Glutamatergic neuron (in vitro differentiated cells): ENCODE data around the gene F5. TPM values are rescaled to one million over a fixed set of nuclear protein-coding genes. Genes with fewer than 3 reads are reported as not detected.

ENCODE experiments used
- DNase-seq: peaks from one replicate; pipeline ENCODE4 v3.0.0; 2022
- H3K27ac Mint-ChIP-seq: one replicate; pipeline ENCODE4 v1.8.0; 2020; ENCODE audit warnings: mild to moderate bottlenecking, mixed read lengths, inconsistent platforms; ENCODE audit not compliant: unreplicated experiment
- H3K27me3 Mint-ChIP-seq: one replicate; pipeline ENCODE4 v1.8.0; 2020; ENCODE audit warnings: mild to moderate bottlenecking, moderate library complexity, mixed read lengths, inconsistent platforms; ENCODE audit not compliant: unreplicated experiment
- H3K36me3 Mint-ChIP-seq: one replicate; pipeline ENCODE4 v1.8.0; 2020; ENCODE audit warnings: mild to moderate bottlenecking, mixed read lengths, inconsistent platforms; ENCODE audit not compliant: unreplicated experiment
- H3K4me1 Mint-ChIP-seq: one replicate; pipeline ENCODE4 v1.8.0; 2020; ENCODE audit warnings: mild to moderate bottlenecking, low read depth, mixed read lengths, inconsistent platforms; ENCODE audit not compliant: unreplicated experiment
- H3K4me3 Mint-ChIP-seq: one replicate; pipeline ENCODE4 v1.8.0; 2020; ENCODE audit warnings: mild to moderate bottlenecking, mixed read lengths, inconsistent platforms; ENCODE audit not compliant: unreplicated experiment
- H3K9me3 Mint-ChIP-seq: one replicate; pipeline ENCODE4 v1.8.0; 2020; ENCODE audit warnings: mild to moderate bottlenecking, moderate library complexity, mixed read lengths, inconsistent platforms; ENCODE audit not compliant: unreplicated experiment
- total RNA-seq: library from RNA; stranded (reverse); fragmentation: NEBNext Ultra II Directional; extraction: Animal tissue kit (Norgen Biotek cat#: 25700); gene quantifications from one replicate; pipeline ENCODE4 v1.2.1, GENCODE V29; 2021; ENCODE audit not compliant: unreplicated experiment
- TF ChIP-seq, protein P1 (sequence below): fragments of 200-600 bp; sonication (generic); IDR thresholded peaks from one replicate; pipeline ENCODE4 v1.5.0; 2021; ENCODE audit not compliant: partially characterized antibody, unreplicated experiment

F5 gene
- total RNA-seq, 1 donor from 2014 or later, result not detected

DNA sequence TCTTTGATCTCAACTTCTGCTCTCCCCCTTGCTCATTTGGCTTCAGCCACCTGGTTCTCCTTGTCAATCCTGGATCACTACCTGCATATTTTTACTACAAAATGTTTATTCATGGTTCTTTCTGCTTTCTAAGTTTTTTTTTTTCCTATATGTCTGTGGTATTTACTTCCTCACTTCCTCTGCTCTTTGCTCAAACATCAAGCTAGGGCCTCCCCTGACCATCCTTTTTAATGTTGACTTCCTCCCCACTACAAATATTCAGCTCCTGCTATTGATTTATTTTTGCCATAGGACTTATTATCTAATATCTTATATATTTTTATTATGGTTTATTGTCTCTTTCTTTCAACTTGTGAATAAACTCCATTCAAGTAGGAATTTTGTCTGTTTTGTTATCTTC, 86.5 kb downstream of the F5 start:
- peaks cover 7% of the 10 kb centered on the region for H3K27me3 Mint-ChIP-seq
- H3K4me3 Mint-ChIP-seq, result no peak overlapping the region
- TF ChIP-seq, protein P1, sequence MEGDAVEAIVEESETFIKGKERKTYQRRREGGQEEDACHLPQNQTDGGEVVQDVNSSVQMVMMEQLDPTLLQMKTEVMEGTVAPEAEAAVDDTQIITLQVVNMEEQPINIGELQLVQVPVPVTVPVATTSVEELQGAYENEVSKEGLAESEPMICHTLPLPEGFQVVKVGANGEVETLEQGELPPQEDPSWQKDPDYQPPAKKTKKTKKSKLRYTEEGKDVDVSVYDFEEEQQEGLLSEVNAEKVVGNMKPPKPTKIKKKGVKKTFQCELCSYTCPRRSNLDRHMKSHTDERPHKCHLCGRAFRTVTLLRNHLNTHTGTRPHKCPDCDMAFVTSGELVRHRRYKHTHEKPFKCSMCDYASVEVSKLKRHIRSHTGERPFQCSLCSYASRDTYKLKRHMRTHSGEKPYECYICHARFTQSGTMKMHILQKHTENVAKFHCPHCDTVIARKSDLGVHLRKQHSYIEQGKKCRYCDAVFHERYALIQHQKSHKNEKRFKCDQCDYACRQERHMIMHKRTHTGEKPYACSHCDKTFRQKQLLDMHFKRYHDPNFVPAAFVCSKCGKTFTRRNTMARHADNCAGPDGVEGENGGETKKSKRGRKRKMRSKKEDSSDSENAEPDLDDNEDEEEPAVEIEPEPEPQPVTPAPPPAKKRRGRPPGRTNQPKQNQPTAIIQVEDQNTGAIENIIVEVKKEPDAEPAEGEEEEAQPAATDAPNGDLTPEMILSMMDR, result no peak
- no peak for DNase-seq
- H3K4me1 Mint-ChIP-seq, result no peaks in the 10 kb centered on the region
- H3K36me3 Mint-ChIP-seq, result no peaks in the 10 kb centered on the region
- peaks cover 1% of the 10 kb centered on the region for H3K9me3 Mint-ChIP-seq
- H3K27ac Mint-ChIP-seq, result no peak overlapping the region

DNA sequence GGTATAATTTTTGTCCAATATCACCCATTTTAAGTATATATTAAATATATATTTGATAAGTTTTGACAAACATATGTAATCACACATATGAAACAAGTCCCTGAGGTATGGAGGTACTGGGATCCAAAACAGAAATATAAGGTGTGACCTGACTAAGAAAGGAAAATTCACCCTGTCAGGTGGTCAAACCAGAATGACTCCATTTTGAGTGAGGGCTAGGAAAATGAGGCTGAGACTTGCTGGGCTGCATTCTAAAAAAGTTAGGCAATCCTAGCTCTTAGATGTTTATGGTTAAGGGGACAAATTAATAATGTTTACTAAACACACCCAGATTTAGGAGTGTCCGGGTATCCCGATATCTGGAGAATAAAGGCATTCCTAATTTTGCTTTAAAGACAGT, 89.0 kb downstream of the F5 start:
- H3K36me3 Mint-ChIP-seq, result no peaks in the 10 kb centered on the region
- no peaks in the 10 kb centered on the region for H3K4me1 Mint-ChIP-seq
- no peak for DNase-seq
- H3K9me3 Mint-ChIP-seq, result no peaks in the 10 kb centered on the region
- peaks cover 3% of the 10 kb centered on the region for H3K27me3 Mint-ChIP-seq
- H3K27ac Mint-ChIP-seq, result no peak overlapping the region
- TF ChIP-seq, protein P1, result no peak
- H3K4me3 Mint-ChIP-seq, result no peak overlapping the region

DNA sequence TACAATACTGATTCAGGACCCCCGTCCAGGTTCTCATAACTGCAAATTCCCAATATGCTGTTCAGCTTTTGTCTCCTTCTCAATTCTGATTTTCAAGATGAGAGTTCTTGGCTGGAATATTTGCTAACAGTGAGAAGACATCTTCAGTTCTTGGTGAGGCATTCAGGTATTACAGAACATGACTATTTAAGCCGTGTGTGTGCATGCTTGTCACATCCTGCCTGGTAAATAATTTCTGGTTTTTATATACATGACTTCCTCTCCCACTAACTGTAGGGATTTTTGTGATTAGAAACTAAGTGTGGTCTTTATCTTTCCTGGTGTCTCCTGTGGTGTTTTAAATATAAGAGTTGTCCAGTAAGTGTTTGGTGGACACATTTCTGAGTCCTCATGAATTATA, 90.4 kb downstream of the F5 start:
- no peak for DNase-seq
- Mint-ChIP-seq H3K4me3 (no peak overlapping the region), H3K36me3 (no peaks in the 10 kb centered on the region), H3K9me3 (no peaks in the 10 kb centered on the region), H3K27me3 (peaks cover 3% of the 10 kb centered on the region), H3K27ac (no peak overlapping the region), H3K4me1 (no peaks in the 10 kb centered on the region)
- TF ChIP-seq, protein P1, result no peak

DNA sequence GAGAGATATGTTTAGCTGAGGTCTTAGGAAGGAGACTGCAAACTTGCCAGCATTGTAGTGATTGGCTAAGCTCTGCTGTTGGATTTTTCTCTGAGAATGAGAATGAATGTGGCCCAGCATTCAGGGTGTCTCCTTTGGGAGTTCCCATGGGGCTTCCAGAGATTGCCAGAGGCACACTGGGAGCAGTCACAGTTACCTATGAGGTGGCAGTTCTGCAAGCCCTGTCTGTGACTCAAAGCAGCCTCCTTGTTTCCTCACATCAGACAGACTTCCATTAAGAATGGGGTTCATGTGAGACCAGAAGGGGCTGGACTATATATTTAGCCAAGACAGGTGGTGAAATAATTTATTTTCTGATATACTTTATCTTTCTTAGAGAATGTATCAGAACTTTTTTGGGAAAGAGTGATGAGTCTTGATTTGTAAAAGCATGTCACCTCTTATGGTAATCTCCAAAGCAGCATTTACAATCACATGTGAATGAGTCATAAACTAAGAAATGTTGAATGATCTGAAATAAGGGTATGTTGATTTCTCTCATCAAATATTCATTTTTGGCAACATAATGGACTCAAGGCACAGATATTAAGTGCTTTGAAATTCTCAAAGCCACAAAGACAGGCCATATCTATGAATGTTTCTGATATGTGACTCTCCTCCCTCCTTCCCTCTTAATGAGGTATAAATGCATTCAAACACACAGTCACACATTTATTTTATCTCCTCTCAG, 91.1 kb downstream of the F5 start:
- DNase-seq, result no peak
- Mint-ChIP-seq H3K9me3 (no peaks in the 10 kb centered on the region), H3K4me1 (no peaks in the 10 kb centered on the region), H3K27me3 (peaks cover 3% of the 10 kb centered on the region), H3K27ac (no peak overlapping the region), H3K4me3 (no peak overlapping the region), H3K36me3 (no peaks in the 10 kb centered on the region)
- TF ChIP-seq, protein P1, result no peak

DNA sequence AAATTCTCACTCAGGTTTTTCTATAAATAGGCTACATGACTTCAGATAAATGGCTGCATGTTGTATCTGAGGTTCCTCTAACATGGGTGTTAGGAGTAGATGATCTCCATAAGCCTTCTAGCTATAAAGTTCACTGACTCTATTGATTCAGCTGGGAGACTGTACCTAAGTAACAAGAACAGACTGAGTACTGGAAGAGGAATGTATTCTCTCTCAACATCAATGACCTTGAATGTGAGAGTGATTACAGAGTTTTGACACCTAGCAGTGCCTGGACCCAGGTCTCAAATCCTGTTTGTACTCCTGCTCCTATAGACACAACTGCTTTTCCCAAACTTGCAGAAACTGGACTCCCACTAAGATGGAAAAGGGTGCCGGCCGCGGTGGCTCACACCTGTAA, 91.9 kb downstream of the F5 start:
- H3K9me3 Mint-ChIP-seq, result no peaks in the 10 kb centered on the region
- H3K36me3 Mint-ChIP-seq, result no peaks in the 10 kb centered on the region
- TF ChIP-seq, protein P1, result no peak
- no peak for DNase-seq
- H3K27me3 Mint-ChIP-seq, result peaks cover 3% of the 10 kb centered on the region
- H3K4me3 Mint-ChIP-seq, result no peak overlapping the region
- H3K27ac Mint-ChIP-seq, result no peak overlapping the region
- H3K4me1 Mint-ChIP-seq, result no peaks in the 10 kb centered on the region
